ENCODE results near the gene ZC3H12C.
"Not testable (repeated sequence)": the region's sequence is repeated elsewhere in the genome, so short reads cannot be mapped to it uniquely, and the experiment has no call there.

Gene ZC3H12C

DNA sequence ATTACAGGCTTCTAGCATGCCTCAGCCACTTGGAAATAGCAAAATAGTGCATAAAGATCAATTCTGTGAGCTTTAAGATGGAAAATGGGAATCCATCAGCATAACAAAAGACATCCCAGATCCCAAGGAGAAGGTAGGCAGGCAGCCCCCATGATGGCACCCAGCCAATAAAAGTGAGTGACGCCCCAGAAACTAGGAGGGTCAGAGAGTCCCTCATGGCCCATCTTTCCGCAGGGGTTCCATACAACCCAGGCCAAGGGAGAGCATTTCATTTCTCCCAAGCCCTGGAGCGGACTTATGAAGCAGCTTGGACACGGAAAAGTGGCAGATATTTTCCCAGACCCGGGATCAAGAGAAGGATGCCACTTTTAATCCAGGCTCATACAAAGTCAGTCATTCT is 93.3 kb downstream of the ZC3H12C start:
- no peak for DNase-seq

DNA sequence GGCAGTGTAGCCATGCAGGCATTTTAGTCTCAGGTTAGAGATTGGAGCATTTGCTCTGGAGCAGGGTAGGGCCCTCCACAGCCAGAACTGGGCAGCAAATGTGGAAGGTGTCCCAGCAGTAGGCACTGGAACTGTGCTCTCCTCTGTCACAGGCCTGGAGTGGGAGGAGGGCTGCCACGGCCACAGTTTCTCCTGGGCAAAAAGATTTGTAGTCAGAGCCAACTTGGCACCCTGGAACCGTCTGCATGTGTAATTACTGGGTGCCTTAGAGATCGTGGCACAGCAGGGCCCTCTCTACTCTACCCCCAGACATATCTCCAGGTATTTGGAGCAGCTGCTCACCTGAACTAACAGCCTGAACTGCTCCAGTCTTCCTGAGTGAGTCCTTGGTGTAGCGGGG is 93.7 kb downstream of the ZC3H12C start:
- no peak for DNase-seq

DNA sequence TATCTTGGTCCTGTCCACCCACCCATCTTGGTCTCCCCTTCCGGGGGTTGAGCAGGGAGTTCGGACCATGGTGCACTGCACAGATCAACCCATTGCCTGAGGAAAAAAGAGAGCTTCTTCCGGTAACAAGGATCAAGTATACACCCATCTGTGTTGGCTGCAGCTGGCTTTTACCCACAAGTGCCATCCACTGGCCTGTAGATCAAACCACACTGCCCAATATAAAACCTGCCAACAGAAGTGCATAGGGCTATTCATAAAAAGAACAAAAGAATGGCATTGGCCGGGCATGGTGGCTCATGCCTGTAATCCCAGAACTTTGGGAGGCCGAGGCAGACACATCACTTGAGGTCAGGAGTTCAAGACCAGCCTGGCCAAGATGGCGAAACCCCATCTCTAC is 94.5 kb downstream of the ZC3H12C start:
- no peak for DNase-seq

DNA sequence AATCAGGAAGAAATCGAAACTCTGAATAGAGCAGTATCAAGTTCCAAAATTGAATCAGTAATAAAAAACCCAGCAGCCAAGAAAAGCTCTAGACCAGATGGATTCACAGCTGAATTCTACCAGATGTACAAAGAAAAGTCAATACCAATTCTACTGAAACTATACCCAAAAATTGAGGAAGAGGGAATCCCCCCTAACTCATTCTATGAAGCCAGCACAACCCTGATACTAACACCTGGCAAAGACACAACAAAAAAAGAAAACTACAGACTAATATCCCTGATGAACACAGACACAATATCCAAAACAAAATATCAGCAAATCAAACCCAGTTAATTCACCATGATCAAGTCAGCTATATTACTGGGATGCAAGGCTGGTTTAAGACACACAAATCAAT is 97.7 kb downstream of the ZC3H12C start:
- DNase-seq, result no peak

DNA sequence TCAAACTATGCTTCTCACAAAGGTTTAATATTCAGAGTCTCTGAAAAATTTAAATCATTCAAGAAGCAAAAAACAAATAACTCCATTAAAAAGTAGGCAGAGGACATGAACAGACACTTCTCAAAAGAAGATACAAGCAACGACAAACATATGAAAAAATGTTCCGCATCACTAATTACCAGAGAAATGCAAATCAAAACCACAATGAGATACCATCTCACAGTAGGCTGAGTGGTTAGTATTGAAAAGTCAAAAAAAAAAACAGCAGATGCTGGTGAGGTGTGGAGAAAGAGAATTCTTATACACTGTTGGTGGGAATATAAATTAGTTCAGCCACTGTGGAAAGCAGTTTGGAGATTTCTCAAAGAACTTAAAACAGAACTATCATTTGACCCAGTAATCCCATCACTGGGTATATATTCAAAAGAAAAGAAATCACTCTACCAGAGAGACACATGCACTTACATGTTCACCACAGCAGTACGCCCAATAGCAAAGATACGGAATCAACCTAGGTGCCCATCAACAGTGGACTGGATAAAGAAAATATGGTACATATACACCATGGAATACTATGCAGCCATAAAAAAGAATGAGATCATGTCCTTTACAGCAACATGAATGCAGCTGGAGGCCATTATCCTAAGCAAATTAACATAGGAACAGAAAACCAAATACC is 99.6 kb downstream of the ZC3H12C start:
- DNase-seq, result not testable (repeated sequence)

DNA sequence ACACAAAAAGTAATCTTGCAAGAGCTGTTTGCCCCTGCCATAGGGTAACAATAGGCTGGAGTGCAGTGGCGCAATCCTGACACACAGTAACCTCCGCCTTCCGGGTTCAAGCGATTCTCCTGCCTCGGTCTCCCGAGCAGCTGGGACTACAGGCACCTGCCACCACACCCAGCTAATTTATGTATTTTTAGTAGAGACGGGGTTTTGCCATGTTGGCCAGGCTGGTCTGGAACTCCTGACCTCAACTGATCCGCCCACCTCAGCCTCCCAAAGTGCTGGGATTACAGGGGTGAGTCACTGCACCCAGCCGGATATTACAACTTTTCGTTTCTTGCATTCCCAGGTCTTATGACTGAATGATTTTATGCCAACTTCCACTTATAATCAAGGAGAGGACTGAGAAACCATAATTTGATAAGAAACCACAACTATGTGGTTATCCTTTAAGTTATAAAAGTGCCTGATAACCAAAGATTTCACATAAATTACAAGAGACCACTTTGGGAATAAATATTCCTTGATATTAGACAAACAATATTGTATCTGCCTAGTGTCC is 101.1 kb downstream of the ZC3H12C start:
- DNase-seq, result not testable (repeated sequence)

DNA sequence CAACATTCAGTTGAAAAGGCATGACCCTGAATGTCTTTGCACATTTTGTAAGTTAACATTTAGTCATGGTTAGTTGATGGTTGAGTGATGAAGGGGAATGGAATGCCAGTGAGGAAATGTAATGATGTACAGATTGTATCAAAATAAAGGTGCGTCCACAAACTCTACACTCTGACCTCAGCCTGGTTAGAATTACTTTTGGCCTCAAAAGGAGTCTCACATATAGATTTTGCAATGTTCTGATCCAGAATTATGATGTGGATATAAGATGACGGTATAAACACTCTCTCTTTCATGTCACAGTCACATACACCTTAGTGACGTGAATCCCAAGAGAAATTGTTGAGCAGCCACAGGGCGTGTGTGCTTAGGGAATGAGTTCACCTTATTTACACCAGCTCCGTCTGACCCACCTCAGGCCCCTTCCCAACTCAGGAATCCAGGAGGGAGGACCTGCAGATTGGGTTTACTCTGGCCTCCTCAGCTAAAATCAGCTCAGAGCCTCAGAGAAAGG is 103.1 kb downstream of the ZC3H12C start:
- DNase-seq, result no peak

DNA sequence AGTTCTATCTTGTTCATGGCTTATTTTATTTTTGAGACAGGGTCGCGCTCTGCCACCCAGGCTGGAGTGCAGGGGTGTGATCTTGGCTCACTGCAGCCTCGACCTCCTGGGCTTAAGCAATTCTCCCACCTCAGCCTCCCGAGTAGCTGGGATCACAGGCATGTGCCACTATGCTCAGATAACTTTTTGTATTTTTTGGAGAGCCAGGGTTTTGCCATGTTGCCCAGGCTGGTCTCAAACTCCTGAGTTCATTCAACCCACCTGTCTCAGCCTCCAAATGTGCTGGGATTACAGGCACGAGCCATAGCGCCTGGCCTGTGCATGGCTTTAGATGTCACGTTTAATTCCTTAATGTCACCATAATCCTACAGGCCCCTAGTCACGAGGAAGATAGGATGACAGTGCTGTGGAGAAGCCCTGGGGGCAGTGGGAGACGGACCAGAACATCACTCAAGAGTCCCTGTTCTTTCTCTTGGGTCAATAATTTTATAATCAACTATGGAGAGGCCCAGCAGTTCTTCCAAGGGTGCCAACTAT is 103.8 kb downstream of the ZC3H12C start:
- no peak for DNase-seq

DNA sequence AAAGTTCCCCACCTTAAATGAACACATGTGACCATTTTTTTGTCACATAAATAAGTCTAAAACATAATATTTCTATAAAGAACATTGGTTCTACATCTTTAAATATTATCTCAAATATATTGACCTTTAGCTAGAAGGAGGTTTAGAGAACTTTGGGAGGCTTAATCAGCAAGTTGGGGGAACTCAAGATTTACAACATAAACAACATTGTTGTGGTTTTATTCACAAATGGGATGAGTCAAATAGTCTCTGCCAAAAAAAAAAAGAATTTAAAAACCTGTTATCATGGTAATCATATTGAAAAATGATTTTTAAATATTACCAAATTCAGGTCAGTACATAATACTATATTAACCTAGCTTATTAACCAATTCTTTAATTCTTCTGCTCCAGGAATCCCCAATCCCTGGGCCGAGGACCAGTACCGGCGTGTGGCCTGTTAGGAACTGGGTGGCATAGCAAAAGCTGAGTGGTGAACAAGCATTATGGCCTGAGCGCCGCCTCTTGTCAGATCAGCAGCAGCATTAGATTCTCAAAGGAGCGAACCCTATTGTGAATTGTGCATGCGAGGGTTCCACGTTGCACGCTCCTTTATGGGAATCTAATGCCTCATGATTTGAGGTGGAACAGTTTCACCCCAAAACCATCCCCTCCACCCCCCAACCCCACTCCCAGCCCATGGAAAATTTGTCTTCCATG is 105.0 kb downstream of the ZC3H12C start:
- DNase-seq, result no peak

DNA sequence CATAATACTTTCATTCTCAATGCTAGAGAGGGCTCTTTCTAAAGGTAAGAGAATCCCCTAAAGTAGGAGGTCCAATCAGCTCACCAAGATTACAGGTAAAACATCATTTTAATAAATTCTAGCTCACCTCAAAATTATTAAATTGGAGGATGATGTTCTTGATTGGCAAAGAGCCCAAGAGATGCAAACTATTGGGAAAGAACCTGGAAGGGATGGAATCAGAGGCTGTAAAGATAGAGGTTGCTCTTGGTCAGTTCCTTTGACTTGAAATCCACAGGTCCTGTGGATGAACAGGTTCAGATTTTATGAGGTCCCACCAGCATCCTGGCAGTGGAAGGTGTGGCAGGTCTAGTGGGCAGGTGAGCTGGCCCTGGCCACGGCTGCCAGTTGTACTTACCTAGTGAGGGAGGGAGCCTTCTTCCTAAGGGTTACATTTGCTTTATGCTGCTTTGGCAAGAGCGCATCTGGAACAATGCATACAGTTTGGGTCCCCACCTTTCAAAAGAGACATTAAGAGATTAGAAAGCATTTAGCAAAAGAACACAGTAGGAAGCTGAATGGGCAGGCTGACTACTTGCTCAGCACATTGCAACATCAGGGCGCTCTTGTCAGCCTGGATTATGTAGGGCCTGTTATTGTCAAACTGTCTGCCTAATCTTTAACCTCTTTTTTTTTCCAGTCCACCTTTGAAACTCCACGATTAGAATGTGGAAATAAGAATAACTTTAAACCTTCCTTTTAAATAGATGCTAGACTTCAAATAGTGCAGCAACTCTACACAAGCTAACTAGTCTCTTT is 106.2 kb downstream of the ZC3H12C start:
- no peak for DNase-seq

DNA sequence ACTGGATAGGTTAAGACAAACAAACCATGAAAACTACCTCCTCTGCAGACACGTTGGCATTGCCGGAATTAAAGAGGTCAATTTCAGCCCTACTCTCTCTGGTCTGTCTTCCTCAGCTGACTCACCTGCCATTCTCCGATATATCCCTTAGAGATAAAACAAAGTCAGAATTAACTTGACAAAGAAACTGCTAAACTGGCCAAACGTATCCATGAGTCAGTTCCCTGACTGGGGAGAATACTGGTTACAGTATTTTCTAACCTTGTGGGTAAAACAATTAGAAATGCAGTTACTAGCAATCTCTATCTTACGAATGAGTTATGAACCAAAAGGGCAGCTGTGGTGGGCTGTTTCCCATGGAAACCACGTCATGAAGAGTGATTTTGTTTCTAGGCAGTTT is 107.0 kb downstream of the ZC3H12C start:
- DNase-seq, result no peak

DNA sequence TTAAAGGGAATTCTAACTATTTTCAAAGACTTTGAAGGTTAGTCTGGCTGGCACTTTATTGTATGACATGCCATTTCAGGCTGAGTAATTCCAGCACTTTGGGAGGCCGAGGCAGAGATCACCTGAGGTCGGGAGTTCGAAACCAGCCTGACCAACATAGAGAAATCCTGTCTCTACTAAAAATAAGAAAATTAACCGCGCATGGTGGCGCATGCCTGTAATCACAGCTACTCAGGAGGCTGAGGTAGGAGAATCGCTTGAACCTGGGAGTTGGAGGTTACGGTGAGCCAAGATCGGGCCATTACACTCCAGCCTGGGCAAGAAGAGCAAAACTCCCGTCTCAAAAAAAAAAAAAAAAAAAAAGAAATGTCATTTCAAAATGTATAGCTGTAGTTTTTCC is 107.6 kb downstream of the ZC3H12C start:
- no peak for DNase-seq

DNA sequence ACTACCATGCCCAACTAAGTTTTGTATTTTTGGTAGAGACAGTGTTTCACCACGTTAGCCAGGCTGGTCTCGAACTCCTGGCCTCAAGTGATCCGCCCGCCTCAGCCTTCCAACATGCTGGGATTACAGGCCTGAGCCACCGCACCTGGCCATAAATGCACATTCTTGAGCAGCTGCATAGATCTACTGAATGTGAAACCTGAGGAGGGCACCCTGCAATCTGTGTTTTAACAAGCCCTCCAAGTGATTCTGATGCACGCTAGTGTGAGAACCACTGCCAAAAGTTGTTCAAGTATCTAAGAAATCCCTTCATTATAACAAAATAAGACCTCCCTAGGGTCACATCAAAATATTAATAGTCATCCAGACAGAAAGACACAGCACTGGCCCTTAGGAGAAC is 113.9 kb downstream of the ZC3H12C start:
- no peak for DNase-seq

DNA sequence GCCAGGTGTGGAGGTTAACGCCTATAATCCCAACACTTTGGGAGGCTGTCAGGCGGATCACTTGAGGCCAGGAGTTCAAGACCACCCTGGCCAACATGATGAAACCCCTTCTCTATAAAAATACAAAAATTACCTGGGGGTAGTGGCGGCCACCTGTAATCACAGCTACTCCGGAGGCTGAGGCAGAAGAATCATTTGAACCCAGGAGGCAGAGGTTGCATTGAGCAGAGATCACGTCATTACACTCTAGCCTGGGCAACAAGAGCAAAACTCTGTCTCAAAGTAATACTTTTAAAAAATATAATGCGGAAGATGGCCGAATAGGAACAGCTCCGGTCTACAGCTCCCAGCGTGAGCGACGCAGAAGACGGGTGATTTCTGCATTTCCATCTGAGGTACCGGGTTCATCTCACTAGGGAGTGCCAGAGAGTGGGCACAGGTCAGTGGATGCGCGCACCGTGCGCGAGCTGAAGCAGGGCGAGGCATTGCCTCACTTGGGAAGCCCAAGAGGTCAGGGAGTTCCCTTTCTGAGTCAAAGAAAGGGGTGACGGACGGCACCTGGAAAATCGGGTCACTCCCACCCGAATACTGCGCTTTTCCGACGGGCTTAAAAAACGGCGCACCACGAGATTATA is 115.6 kb downstream of the ZC3H12C start:
- not testable (repeated sequence) for DNase-seq

DNA sequence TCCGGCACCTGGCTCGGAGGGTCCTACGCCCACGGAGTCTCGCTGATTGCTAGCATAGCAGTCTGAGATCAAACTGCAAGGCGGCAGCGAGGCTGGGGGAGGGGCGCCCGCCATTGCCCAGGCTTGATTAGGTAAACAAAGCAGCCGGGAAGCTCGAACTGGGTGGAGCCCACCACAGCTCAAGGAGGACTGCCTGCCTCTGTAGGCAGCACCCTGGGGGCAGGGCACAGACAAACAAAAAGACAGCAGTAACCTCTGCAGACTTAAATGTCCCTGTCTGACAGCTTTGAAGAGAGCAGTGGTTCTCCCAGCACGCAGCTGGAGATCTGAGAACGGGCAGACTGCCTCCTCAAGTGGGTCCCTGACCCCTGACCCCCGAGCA is 116.1 kb downstream of the ZC3H12C start:
- DNase-seq, result not testable (repeated sequence)

DNA sequence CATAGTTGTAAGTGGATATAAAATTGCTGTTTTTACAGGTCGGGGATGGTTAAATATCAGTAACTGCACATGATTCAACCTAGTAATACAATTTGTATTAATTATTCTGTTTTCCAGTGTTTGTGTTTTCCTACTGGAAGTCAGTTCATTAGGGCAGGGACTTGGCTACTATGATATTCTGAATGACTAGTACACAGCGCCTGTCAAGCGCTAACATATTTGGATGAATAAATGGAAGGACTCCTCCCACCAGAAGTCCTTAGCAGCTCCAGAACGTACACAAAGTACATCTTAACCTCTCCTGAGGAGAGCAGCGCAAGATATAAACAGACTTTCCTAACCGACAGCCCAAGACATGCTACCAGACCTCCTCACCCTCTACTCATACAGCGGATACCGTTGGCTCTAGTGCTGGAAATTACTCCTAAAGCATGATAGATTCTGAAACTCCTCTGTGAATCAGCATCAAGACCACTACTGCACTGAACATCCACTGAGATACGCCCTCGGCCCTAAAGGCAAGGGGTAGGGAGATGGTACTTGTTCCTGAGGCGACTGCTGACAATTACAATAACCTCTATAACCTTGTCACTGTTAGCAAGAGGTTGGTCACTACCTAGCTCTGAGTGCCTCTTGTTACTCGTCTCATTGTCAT is 124.2 kb downstream of the ZC3H12C start:
- no peak for DNase-seq

DNA sequence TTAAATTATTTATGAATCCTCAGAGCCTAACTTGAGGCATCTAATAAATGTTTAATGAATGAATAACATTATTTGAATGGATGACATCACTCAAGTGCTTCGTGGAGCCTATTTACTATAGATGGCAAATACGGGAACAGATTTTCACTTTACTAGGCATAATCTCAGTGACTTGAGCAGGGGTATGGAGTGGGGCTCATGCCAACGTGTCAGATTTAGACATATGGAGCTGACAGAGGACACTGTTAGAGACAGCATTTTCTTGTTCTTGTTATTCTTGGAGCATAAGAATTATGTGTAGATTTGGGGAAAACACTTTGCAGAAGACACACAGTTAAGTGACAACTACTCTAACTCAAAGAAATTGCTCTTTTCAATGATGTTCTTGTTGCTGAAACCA is 124.7 kb downstream of the ZC3H12C start:
- no peak for DNase-seq

DNA sequence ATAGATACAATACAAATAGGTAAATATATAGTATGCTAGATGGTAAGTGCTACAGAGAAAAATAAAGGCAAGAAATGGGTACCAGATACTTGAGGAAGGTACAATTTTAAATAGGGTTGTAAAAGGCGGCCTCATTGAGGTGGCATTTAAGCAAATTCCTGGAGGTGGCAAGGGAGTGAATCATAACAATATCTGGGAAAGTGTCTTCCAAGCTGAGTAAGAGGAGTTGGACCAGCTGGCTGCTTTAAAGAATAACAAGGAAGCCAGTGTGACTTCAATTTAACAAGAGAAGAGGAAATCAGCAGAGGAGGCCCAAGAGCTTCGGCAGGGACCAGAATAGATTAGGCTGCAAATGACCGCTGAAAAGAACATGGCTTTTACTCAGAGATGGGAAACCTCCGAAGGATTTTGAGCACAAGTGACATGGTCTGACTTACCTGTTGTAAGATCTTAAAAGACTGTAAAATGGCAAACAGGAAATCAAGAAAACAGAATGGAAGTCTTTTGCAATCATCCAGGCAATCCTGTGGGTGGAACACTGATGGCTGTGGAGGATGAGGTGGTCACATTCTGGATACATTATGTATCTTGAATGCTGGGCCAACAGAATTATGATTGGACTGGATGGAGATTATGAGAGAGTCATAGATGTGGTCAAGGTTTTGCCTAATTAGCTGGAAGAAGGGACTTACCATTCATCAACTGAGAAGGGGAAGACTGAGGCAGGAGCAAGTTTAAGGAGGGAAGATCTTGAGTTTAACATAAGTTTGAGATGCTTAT is 126.0 kb downstream of the ZC3H12C start:
- DNase-seq, result no peak
